Measurements from ENCODE around the gene KDF1.
A peak's percentile ranks its signal among the peaks of the same experiment; 100 is the strongest.

KDF1 gene

DNA sequence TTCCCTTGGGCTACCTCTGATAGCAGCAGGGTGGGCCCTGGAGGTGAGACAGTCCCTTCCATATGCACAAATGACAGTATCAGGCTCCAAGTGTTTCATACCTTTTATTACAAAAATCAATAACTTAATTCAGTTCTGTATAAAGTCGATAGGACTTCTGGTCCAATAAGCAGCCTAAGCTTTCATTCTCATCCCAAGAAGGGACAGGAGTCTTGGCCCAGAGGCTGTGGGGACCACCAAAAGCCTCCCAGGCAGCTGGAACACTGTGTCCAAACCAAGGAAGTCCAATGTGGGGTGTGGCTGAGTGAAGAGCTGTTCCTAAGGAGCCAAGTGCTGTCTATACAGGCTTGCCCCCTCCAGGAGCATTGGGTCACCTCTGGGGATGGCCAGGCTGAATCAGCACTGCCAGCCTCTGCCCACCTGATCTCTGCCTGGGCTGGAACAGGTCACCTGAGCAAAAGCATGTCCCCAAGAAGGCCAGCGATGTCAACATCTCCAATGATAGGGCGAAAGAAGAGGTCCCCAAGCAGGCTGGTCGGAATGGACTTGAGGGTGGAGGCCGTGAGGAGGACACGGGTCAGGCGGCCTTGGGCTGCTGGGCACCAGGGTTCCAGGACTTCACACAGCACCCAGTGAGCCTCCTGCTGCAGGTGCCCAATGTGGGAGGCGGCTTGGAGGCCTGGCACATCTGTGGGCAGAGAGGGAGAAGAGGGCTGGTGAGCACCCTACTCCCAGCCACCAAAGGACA is 48.7 kb downstream of the KDF1 start:
- FAIRE-seq (no peak), DNase-seq (ENCODE audit: insufficient read length, low spot score) (no peak)
- no peak for TF ChIP-seq TAF1 (IDR thresholded peaks at IDR 0.05; ENCODE audit: low read depth, low read length)
- no peak for TF ChIP-seq SPI1 (IDR thresholded peaks at IDR 0.05; ENCODE audit: low read depth, low read length)

DNA sequence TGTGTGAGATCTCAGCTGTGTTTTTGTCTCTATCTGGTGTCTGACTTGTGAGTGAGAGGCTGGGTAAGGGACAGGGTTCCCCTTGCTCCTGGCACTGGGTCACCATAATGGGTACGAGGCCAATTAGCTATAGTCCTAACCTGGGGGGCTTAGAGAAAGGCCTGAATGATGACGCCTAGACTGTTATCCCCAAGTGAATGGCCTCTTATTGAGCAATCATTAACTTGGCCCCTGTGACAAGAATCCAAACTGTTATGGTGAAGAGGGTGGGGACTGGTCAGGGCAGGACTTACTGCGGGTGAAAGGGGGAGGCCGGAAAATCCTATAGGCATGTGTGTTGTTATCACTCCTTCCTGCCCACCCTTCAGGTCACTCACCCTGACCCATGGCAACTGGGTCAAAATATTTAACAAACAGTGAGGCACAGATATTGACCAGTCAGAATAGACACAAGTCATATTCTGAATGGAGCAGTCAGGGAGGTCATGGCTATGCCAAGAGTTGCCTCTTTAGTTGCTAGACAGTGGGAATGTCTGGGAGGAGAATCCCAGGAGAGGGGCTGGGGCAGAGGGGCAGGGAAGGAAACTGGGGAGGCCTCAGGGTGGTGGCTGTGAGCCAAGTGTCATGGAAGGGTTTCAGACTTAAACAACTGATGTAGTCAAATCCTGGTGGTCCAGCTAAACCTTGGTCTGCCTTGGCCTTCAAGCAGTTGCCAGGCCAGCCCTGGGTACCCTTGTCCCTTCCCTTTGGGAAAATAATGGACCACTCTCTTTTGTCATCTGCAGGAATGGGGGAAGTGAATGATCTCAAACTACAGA is 49.7 kb downstream of the KDF1 start:
- DNase-seq (ENCODE audit: insufficient read length, low spot score), result no peak
- FAIRE-seq, result no peak
- TF ChIP-seq POLR2A (IDR thresholded peaks at IDR 0.05; ENCODE audit: low read depth, low read length), result no peak
- no peak for TF ChIP-seq TAF1 (IDR thresholded peaks at IDR 0.05; ENCODE audit: low read depth, low read length)
- TF ChIP-seq POLR2AphosphoS5 (IDR thresholded peaks at IDR 0.05; ENCODE audit: low read depth, low read length), result no peak
- no peak for TF ChIP-seq POU2F2 (IDR thresholded peaks at IDR 0.05; ENCODE audit: low read depth, low read length)
- no peak for TF ChIP-seq SPI1 (IDR thresholded peaks at IDR 0.05; ENCODE audit: low read depth, low read length)
- TF ChIP-seq PAX5 (IDR thresholded peaks at IDR 0.05; ENCODE audit: insufficient read depth, low read length, severe bottlenecking), result no peak

DNA sequence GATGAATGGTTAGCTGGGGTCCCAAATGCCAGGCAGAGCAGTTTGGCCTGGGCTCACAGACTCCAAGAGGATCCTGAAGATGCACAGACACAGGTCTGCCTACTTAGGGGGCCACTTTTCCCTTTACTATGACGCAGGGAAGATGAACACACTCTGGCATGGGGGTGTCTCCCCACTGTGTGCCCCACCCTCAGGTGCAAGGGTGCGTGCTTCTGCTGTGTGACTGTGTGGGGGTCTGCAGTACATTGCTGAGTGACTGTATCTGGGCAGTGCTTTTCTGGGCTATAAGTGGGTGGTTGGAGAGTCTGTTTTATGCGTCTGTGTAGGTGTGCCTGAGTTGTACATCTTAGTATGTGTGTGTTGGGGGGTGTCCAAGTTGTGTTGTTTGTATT is 50.3 kb downstream of the KDF1 start:
- TF ChIP-seq TAF1 (IDR thresholded peaks at IDR 0.05; ENCODE audit: low read depth, low read length) (no peak), POLR2A (IDR thresholded peaks at IDR 0.05; ENCODE audit: low read depth, low read length) (no peak), SPI1 (IDR thresholded peaks at IDR 0.05; ENCODE audit: low read depth, low read length) (no peak), POU2F2 (IDR thresholded peaks at IDR 0.05; ENCODE audit: low read depth, low read length) (no peak), POLR2AphosphoS5 (IDR thresholded peaks at IDR 0.05; ENCODE audit: low read depth, low read length) (no peak), PAX5 (IDR thresholded peaks at IDR 0.05; ENCODE audit: insufficient read depth, low read length, severe bottlenecking) (no peak)
- DNase-seq (ENCODE audit: insufficient read length, low spot score) (no peak), FAIRE-seq (no peak)

DNA sequence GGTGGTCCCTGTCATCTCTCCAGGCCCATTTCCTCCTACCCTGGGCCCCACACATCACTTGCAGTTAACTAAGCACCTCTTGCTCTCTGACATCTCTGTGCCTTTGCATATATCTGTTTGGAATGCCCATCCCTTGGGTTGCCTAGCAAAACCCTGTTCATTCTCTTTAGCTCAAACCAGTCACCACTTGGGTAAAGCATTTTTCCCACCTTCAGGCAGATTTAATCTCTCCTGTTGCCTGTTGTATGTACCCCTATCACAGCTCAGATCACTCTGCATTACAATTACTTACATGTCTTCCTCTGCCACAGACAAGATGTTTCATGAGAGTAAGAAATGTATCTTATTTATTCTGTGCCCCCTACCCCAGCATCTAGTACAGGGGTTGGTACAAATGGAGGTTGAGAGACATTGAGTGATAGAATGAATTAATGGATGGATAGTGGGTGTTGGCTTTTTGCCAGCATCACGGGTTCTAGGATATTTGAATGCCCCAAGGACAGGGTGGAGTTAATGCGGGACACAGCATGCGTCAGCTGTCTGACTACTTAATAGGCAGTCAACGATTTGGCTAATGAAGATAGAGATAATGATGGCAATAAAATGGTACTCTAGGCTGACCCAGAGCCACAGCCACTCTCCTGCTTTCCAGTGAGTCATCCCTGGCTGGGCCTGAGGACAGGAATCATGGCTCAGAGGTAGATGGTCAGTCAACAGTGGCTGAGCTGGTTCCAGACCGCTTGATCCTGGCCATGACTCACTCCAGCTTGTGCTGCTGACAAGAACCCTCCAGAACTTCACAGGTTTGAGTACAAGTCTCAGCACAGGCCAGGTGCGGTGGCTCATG is 53.0 kb downstream of the KDF1 start:
- DNase-seq (ENCODE audit: insufficient read length, low spot score) (no peak), FAIRE-seq (no peak)
- TF ChIP-seq POU2F2 (IDR thresholded peaks at IDR 0.05; ENCODE audit: low read depth, low read length) (no peak), PAX5 (IDR thresholded peaks at IDR 0.05; ENCODE audit: insufficient read depth, low read length, severe bottlenecking) (no peak), POLR2AphosphoS5 (IDR thresholded peaks at IDR 0.05; ENCODE audit: low read depth, low read length) (no peak), POLR2A (IDR thresholded peaks at IDR 0.05; ENCODE audit: low read depth, low read length) (no peak), SPI1 (IDR thresholded peaks at IDR 0.05; ENCODE audit: low read depth, low read length) (no peak), TAF1 (IDR thresholded peaks at IDR 0.05; ENCODE audit: low read depth, low read length) (no peak)

DNA sequence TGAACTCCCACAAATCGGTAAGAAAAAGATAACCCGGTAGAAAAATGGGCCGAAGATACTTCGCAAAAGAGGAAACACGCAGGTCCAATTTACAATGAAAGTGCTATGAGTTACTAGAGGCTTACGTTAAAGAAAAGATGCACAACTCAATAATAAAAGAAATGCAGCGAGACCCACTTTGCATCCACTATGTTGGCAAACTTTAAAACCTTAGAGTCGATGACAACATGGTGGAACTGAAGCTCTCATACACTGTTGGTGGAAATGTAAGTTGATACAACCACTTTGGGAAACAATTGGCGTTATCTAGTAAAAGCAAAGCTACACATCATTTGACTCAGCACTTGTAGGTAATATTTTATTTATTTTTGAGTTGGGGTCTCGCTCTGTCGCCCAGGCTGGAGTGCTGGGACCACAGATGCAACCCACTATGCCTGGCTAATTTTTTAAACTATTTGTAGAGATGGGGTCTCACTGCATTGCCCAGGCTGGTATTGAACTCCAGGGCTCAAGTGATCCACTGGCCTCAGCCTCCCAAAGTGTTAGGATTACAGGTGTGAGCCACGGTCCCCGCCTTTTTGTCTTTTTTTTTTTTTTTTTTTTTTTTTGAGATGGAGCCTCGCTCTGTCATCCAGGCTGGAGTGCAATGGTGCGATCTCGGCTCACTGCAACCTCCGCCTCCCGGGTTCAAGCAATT is 59.3 kb downstream of the KDF1 start:
- FAIRE-seq, result peak; percentile 26
- no peak for DNase-seq (ENCODE audit: insufficient read length, low spot score)
- TF ChIP-seq TAF1 (IDR thresholded peaks at IDR 0.05; ENCODE audit: low read depth, low read length), result no peak
- TF ChIP-seq POLR2AphosphoS5 (IDR thresholded peaks at IDR 0.05; ENCODE audit: low read depth, low read length), result no peak
- no peak for TF ChIP-seq SPI1 (IDR thresholded peaks at IDR 0.05; ENCODE audit: low read depth, low read length)
- TF ChIP-seq POU2F2 (IDR thresholded peaks at IDR 0.05; ENCODE audit: low read depth, low read length), result no peak
- no peak for TF ChIP-seq POLR2A (IDR thresholded peaks at IDR 0.05; ENCODE audit: low read depth, low read length)
- TF ChIP-seq PAX5 (IDR thresholded peaks at IDR 0.05; ENCODE audit: insufficient read depth, low read length, severe bottlenecking), result no peak

DNA sequence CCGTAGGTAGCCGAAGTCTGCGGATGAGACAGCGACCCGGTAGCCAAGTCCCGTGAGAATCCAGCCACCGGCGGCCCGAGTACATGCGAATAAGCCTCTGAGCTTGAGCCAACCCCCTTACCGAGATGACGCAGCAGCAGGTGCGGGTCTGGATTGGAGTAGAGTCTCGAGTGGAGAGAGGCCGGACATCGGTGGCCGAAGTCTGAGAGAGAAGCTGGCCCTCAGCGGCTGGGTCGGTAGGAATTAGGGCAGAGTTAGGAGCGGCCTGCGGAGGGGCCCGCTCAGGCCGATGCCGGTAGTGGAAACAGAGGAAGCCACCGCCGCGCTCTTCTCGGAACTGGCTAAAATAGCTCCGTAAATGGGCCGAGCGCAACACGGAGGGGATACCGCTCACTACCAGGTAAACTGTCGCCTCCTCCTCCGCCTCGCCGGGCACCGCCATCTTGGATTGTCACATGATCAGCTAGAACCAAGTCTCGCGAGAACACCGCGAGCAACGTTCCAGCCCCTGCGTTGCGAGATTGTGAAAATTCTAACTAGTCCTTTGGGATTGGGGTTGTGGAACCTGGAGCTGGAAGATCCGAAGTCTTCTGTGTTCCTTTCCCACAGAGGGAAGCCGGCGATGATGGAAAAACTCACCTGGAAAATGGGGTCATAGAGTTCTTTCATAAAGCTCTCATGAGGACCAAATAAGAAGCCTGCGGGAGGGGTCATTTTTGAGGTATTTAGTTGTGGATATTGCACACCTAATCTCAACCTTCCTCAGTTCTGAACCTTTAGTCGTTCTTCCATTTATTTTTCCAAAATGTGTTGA is 60.1 kb downstream of the KDF1 start, which contains the start of gene GPATCH3:
Gene GPATCH3 (minus strand): TSS at position 467 of the 814 bp plus-strand sequence. CDS start 25 bp downstream, at position 442.
- FAIRE-seq (peak; percentile 98), DNase-seq (ENCODE audit: insufficient read length, low spot score) (peak; percentile 76)
- TF ChIP-seq POLR2A (IDR thresholded peaks at IDR 0.05; ENCODE audit: low read depth, low read length), result peak; percentile 98
- peak; percentile 99 for TF ChIP-seq TAF1 (IDR thresholded peaks at IDR 0.05; ENCODE audit: low read depth, low read length)
- no peak for TF ChIP-seq PAX5 (IDR thresholded peaks at IDR 0.05; ENCODE audit: insufficient read depth, low read length, severe bottlenecking)
- TF ChIP-seq POU2F2 (IDR thresholded peaks at IDR 0.05; ENCODE audit: low read depth, low read length), result peak; percentile 74
- peak; percentile 91 for TF ChIP-seq POLR2AphosphoS5 (IDR thresholded peaks at IDR 0.05; ENCODE audit: low read depth, low read length)
- no peak for TF ChIP-seq SPI1 (IDR thresholded peaks at IDR 0.05; ENCODE audit: low read depth, low read length)

All from GM12891 (cell line).